H9 (cell line): ENCODE measurements around the gene C6orf15. TPM values are rescaled to one million over a fixed set of nuclear protein-coding genes. Genes with fewer than 3 reads are reported as not detected.

Experiments
- DNase-seq: peaks from one replicate; pipeline ENCODE4 v3.0.0-alpha.2; 2017
- H2AFZ ChIP-seq: one replicate; pipeline ENCODE4 v1.6.1; 2013; ENCODE audit warnings: mild to moderate bottlenecking, low read length, control low read depth, moderate library complexity
- H2AK5ac ChIP-seq: 2 replicates; pipeline ENCODE4 v1.6.1; 2013; ENCODE audit warnings: low read length, control low read depth, mixed read lengths; ENCODE audit not compliant: insufficient read length
- H2BK120ac ChIP-seq: one replicate; pipeline ENCODE4 v1.6.1; 2013; ENCODE audit warnings: low read depth, mild to moderate bottlenecking, low read length, control low read depth, inconsistent platforms; ENCODE audit not compliant: poor library complexity, severe bottlenecking
- H2BK12ac ChIP-seq: 2 replicates; pipeline ENCODE4 v1.6.1; 2013; ENCODE audit warnings: low read length, control low read depth, mixed read lengths, low read depth; ENCODE audit not compliant: insufficient read length
- H2BK15ac ChIP-seq: 2 replicates; pipeline ENCODE4 v1.6.1; 2013; ENCODE audit warnings: low read depth, low read length, control low read depth
- H2BK20ac ChIP-seq: one replicate; pipeline ENCODE4 v1.6.1; 2013; ENCODE audit warnings: low read depth, mild to moderate bottlenecking, low read length, control low read depth, inconsistent platforms; ENCODE audit not compliant: poor library complexity, severe bottlenecking
- H2BK5ac ChIP-seq: 2 replicates; pipeline ENCODE4 v1.6.1; 2013; ENCODE audit warnings: low read length, control low read depth, mixed read lengths; ENCODE audit not compliant: insufficient read length
- H3K14ac ChIP-seq: 2 replicates; pipeline ENCODE4 v1.6.1; 2013; ENCODE audit warnings: low read length, control low read depth; ENCODE audit not compliant: insufficient read depth
- H3K18ac ChIP-seq: 2 replicates; pipeline ENCODE4 v1.6.1; 2013; ENCODE audit warnings: low read depth, mild to moderate bottlenecking, mixed read lengths, low read length, control low read depth; ENCODE audit not compliant: insufficient read length
- H3K23ac ChIP-seq: 2 replicates; pipeline ENCODE4 v1.6.1; 2013; ENCODE audit warnings: low read length, control low read depth, mixed read lengths, low read depth; ENCODE audit not compliant: insufficient read length
- H3K23me2 ChIP-seq: 2 replicates; pipeline ENCODE4 v1.6.1; 2013; ENCODE audit warnings: low read depth, mild to moderate bottlenecking, mixed read lengths, low read length, control low read depth; ENCODE audit not compliant: insufficient read length, poor library complexity, severe bottlenecking
- H3K27ac ChIP-seq: 2 replicates; pipeline ENCODE4 v1.5.1; 2013; ENCODE audit warnings: low read length, control low read depth, mixed read lengths, low read depth; ENCODE audit not compliant: insufficient read length
- H3K27me3 ChIP-seq: 2 replicates; pipeline ENCODE4 v1.6.1; 2013; ENCODE audit warnings: low read length, control low read depth, inconsistent platforms; ENCODE audit not compliant: insufficient read depth
- H3K4ac ChIP-seq: 2 replicates; pipeline ENCODE4 v1.6.1; 2013; ENCODE audit warnings: low read depth, mild to moderate bottlenecking, control low read depth, inconsistent platforms, low read length, moderate library complexity
- H3K4me1 ChIP-seq: 2 replicates; pipeline ENCODE4 v1.6.1; 2013; ENCODE audit warnings: low read length, control low read depth, inconsistent platforms; ENCODE audit not compliant: insufficient read depth
- H3K4me2 ChIP-seq: 2 replicates; pipeline ENCODE4 v1.6.1; 2013; ENCODE audit warnings: low read length, control low read depth, mixed read lengths; ENCODE audit not compliant: insufficient read length, insufficient read depth
- H3K56ac ChIP-seq: 2 replicates; pipeline ENCODE4 v1.6.1; 2013; ENCODE audit warnings: low read depth, mild to moderate bottlenecking, mixed read lengths, low read length, control low read depth; ENCODE audit not compliant: insufficient read length
- H3K79me1 ChIP-seq: 2 replicates; pipeline ENCODE4 v1.6.1; 2013; ENCODE audit warnings: low read depth, mild to moderate bottlenecking, moderate library complexity, low read length, control low read depth, inconsistent platforms; ENCODE audit not compliant: insufficient read depth, poor library complexity, severe bottlenecking
- H3K79me2 ChIP-seq: 2 replicates; pipeline ENCODE4 v1.6.1; 2013; ENCODE audit warnings: low read length, control low read depth, inconsistent platforms; ENCODE audit not compliant: insufficient read depth
- H3K9ac ChIP-seq: 2 replicates; pipeline ENCODE4 v1.6.1; 2013; ENCODE audit warnings: low read length, control low read depth, mixed read lengths; ENCODE audit not compliant: insufficient read length; ENCODE audit errors: extremely low read depth
- H3K9me3 ChIP-seq: one replicate; pipeline ENCODE4 v1.6.1; 2013; ENCODE audit warnings: low read depth, low read length, inconsistent platforms; ENCODE audit not compliant: control insufficient read depth
- H3T11ph ChIP-seq: one replicate; pipeline ENCODE4 v1.6.1; 2013; ENCODE audit warnings: mild to moderate bottlenecking, low read length, control low read depth, inconsistent platforms
- H4K20me1 ChIP-seq: one replicate; pipeline ENCODE4 v1.6.1; 2013; ENCODE audit not compliant: control insufficient read depth, insufficient read length, insufficient read depth
- H4K5ac ChIP-seq: 2 replicates; pipeline ENCODE4 v1.6.1; 2013; ENCODE audit warnings: low read depth, mild to moderate bottlenecking, mixed read lengths, low read length, control low read depth; ENCODE audit not compliant: insufficient read length
- H4K8ac ChIP-seq: replicated peaks from 2 replicates; pipeline ENCODE4 v1.6.1; 2013; ENCODE audit warnings: low read length, control low read depth, mixed read lengths, low read depth; ENCODE audit not compliant: insufficient read length
- H4K91ac ChIP-seq: 2 replicates; pipeline ENCODE4 v1.6.1; 2013; ENCODE audit warnings: low read depth, mild to moderate bottlenecking, moderate library complexity, mixed read lengths, low read length, control low read depth; ENCODE audit not compliant: insufficient read length
- H3K27ac Mint-ChIP-seq, 3 experiments: 2 replicates in 2 of 3; 3 replicates in 1 of 3; pipeline ENCODE4 v1.8.0; 2020 to 2021; ENCODE audit warnings: mixed read lengths in 3 of 3, mild to moderate bottlenecking in 1 of 3, moderate library complexity in 1 of 3
- H3K27me3 Mint-ChIP-seq: 2 replicates; pipeline ENCODE4 v1.8.0; 2021; ENCODE audit warnings: low read depth, mild to moderate bottlenecking, moderate library complexity, mixed read lengths
- H3K36me3 Mint-ChIP-seq, 3 experiments: 2 replicates in 2 of 3; 3 replicates in 1 of 3; pipeline ENCODE4 v1.8.0; 2020 to 2021; ENCODE audit warnings: low read depth in 3 of 3, mixed read lengths in 3 of 3; ENCODE audit not compliant: insufficient read depth in 1 of 3
- H3K4me1 Mint-ChIP-seq, 2 experiments: 2 replicates each; pipeline ENCODE4 v1.8.0; 2020; ENCODE audit warnings: mixed read lengths in 2 of 2
- H3K4me3 Mint-ChIP-seq, 2 experiments: 2 replicates in 1 of 2; 3 replicates in 1 of 2; pipeline ENCODE4 v1.8.0; 2020 to 2021; ENCODE audit warnings: mild to moderate bottlenecking in 2 of 2, mixed read lengths in 2 of 2, moderate library complexity in 1 of 2
- H3K9me3 Mint-ChIP-seq, 2 experiments: 2 replicates in 1 of 2; 3 replicates in 1 of 2; pipeline ENCODE4 v1.8.0; 2020; ENCODE audit warnings: mild to moderate bottlenecking in 2 of 2, mixed read lengths in 2 of 2, moderate library complexity in 1 of 2
- WGBS: extraction: QIAGEN DNeasy Blood & Tissue Kit; methylation state at CpG from one replicate; pipeline ENCODE4 v1.1.7; 2013; ENCODE audit warnings: missing lambda C conversion rate, low lambda C conversion rate, mixed read lengths; ENCODE audit not compliant: insufficient read length; ENCODE audit errors: extremely low coverage; 5-methylcytosine and 5-hydroxymethylcytosine counted together
- total RNA-seq: library from RNA; stranded (reverse); gene quantifications from 2 replicates; pipeline ENCODE4 v1.2.1, GENCODE V29; 2021
- TF ChIP-seq, protein P1 (sequence below): fragments of 200-600 bp; sonication (generic); conservative IDR thresholded peaks from 3 replicates; pipeline ENCODE4 v1.8.0; 2021; ENCODE audit warnings: antibody characterized with exemption, mild to moderate bottlenecking

Gene C6orf15
- total RNA-seq, 1 experiment from 2014 or later = not detected

DNA sequence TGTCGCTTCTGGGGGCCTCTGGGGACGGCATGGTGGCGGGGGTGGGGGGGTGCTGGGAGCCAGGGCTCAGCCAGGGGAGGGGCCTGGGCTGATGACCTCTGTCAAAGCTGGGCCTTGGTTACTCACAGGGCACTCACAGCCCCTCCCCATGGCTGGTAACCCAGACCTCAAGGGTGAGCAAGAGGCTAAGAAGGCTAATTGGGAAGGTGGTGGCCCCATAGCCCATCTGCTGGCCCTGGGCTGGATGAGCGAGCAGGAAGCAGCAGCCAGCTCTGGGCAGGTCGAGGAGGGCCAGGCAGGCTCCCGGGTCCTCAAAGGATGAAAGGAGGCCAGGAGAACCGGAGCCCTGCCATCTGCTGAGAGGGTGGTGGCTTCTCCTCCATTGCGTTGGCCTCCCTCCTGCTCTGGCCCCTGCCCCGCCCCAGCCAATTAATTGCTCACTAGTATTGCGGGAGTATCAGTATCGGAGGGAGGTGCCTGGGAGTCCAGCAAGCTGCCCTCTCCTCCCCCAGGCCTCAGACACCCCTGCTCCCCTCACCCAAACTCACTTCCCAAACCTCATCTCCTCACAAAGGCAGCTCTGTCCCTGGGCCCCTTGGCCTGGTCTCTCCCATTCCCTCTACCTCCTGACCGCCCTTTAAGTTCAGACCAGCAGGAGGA is 8.9 kb upstream of the C6orf15 start:
- no peak overlapping the region for H4K8ac ChIP-seq
- no peak overlapping the region for H3K23ac ChIP-seq
- H4K91ac ChIP-seq = no peak overlapping the region
- no peak overlapping the region for H4K5ac ChIP-seq
- no peaks in the 10 kb centered on the region; a peak in 1 of 5 replicates for H3K9me3 Mint-ChIP-seq
- H3K4me2 ChIP-seq = no peak overlapping the region
- H3K79me1 ChIP-seq = no peaks in the 10 kb centered on the region
- H3K27ac ChIP-seq = no peak overlapping the region
- H3K36me3 Mint-ChIP-seq = no peaks in the 10 kb centered on the region
- H2BK120ac ChIP-seq = no peak overlapping the region
- no peaks in the 10 kb centered on the region for H3K9me3 ChIP-seq
- H2BK20ac ChIP-seq = no peak overlapping the region
- no peak overlapping the region for H3K18ac ChIP-seq
- no peak overlapping the region for H2AK5ac ChIP-seq
- no peaks in the 10 kb centered on the region for H3K79me2 ChIP-seq
- H2BK15ac ChIP-seq = no peak overlapping the region
- no peaks in the 10 kb centered on the region for H3K4me1 ChIP-seq
- peaks cover 5% of the 10 kb centered on the region for H3K27me3 Mint-ChIP-seq
- H3K23me2 ChIP-seq = no peaks in the 10 kb centered on the region
- no peak overlapping the region for H2BK5ac ChIP-seq
- no peaks in the 10 kb centered on the region for H4K20me1 ChIP-seq
- WGBS = no CpG with 5 or more reads among the region's 12 CpGs
- TF ChIP-seq, protein P1, sequence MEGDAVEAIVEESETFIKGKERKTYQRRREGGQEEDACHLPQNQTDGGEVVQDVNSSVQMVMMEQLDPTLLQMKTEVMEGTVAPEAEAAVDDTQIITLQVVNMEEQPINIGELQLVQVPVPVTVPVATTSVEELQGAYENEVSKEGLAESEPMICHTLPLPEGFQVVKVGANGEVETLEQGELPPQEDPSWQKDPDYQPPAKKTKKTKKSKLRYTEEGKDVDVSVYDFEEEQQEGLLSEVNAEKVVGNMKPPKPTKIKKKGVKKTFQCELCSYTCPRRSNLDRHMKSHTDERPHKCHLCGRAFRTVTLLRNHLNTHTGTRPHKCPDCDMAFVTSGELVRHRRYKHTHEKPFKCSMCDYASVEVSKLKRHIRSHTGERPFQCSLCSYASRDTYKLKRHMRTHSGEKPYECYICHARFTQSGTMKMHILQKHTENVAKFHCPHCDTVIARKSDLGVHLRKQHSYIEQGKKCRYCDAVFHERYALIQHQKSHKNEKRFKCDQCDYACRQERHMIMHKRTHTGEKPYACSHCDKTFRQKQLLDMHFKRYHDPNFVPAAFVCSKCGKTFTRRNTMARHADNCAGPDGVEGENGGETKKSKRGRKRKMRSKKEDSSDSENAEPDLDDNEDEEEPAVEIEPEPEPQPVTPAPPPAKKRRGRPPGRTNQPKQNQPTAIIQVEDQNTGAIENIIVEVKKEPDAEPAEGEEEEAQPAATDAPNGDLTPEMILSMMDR = no peak
- no peak overlapping the region for H3K9ac ChIP-seq
- H3K4me1 Mint-ChIP-seq = peaks cover 21% of the 10 kb centered on the region in 2 experiments
- H2BK12ac ChIP-seq = no peak overlapping the region
- H3K4me3 Mint-ChIP-seq = no peak overlapping the region
- DNase-seq = no peak
- H3K27ac Mint-ChIP-seq = no peak overlapping the region
- no peak overlapping the region for H3K56ac ChIP-seq
- no peak overlapping the region for H3T11ph ChIP-seq
- no peak overlapping the region for H3K14ac ChIP-seq
- H2AFZ ChIP-seq = no peak overlapping the region
- H3K27me3 ChIP-seq = no peaks in the 10 kb centered on the region
- H3K4ac ChIP-seq = no peak overlapping the region
